ENCODE results near the gene CYTL1. TPM values are rescaled to one million over a fixed set of nuclear protein-coding genes. Genes with fewer than 3 reads are reported as not detected.

The CYTL1 gene
- total and polyA plus RNA-seq, 2 of the 13 experiments (the other 11 are each of a cell fraction or from before 2014, with no cell fraction given) = not detected

DNA sequence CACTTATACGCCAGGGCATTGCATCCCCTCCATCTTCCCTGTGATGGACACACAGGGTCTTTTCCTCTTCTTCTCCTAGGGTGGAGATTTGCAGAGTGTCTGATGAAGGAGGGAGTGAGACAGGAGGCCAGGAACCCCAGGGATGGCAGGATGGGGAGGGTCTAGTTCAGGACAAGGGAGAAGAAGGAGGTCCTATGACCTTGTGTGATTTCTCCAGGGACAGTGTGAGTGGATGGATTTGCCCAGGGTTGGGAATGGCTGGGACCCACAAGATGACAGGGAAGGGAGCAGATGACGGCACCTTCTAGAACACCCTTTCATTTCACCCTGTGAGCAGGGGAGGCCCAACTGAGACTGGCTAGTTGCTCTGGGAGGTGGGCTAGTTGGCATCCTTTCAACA, 34.2 kb downstream of the CYTL1 start:
- Histone ChIP-seq H3K9ac (ENCODE audit: insufficient read depth, low read depth, low read length) (no peak overlapping the region), H3K36me3 (replicated peaks in 1 of 2; ENCODE audit: control insufficient read depth in 1 of 2, insufficient read depth in 2 of 2, low read length in 2 of 2) (no peaks in the 10 kb centered on the region), H3K27ac (ENCODE audit: extremely low read length, insufficient read depth, low read length) (no peak overlapping the region), H3K4me2 (ENCODE audit: low read depth, low read length) (no peak overlapping the region), H3K27me3 (ENCODE audit: control insufficient read depth in 1 of 2, insufficient read depth in 2 of 2, low read length in 2 of 2) (peaks cover 4 to 11% of the 10 kb centered on the region in 2 experiments; a peak in 4 of 5 replicates), H3K4me3 (replicated peaks in 1 of 3; ENCODE audit: insufficient read depth in 1 of 3, low read depth in 2 of 3, low read length in 3 of 3) (no peak overlapping the region), H2AFZ (ENCODE audit: low read length) (no peak overlapping the region), H4K20me1 (ENCODE audit: insufficient read depth, low read length) (no peaks in the 10 kb centered on the region), H3K9me3 (ENCODE audit: low read length) (no peaks in the 10 kb centered on the region), H3K4me1 (ENCODE audit: insufficient read depth, low read length) (no peaks in the 10 kb centered on the region), H3K79me2 (ENCODE audit: insufficient read depth, low read length) (no peaks in the 10 kb centered on the region)
- POLR2A ChIA-PET = no interaction called here
- WGBS (ENCODE audit: low lambda C conversion rate) = 0% methylated on average over 2 of the region's 2 CpGs
- no peak for DNase-seq (ENCODE audit: low spot score)
- ATAC-seq = no peak
- CTCF ChIA-PET (ENCODE audit: low intra/inter-chr PET ratio, low total read pairs) = no interaction called here
- intact Hi-C loops (cut with micrococcal nuclease; ENCODE audit: unreplicated experiment) (no loop called here), in situ Hi-C loops (cut with HindIII; ENCODE audit: extremely low pct_ligation_motif_present, low pct_unique_long_range_greater_than_20kb) (loop anchor here (25.0 kb wide), 1 partner anchor 827 kb away; no protein-coding TSS in a partner anchor)
- BruUV-seq (replicated peaks) = no TSS peak
- FAIRE-seq = no peak
- TF ChIP-seq ZNF468 (CRISPR knock-in tag; IDR thresholded peaks at IDR 0.05) (no peak), SIX4 (CRISPR knock-in tag; IDR thresholded peaks at IDR 0.05) (no peak), SNAPC2 (CRISPR knock-in tag; IDR thresholded peaks at IDR 0.05) (no peak), SALL2 (CRISPR knock-in tag; IDR thresholded peaks at IDR 0.05) (no peak), KAT2B (IDR thresholded peaks at IDR 0.05; ENCODE audit: borderline replicate concordance, low read depth, low read length) (no peak), ZFP36L1 (CRISPR knock-in tag; IDR thresholded peaks at IDR 0.05) (no peak), SMYD3 (CRISPR knock-in tag; IDR thresholded peaks at IDR 0.05) (no peak), SP1 (IDR thresholded peaks at IDR 0.05) (no peak), SP1 (CRISPR knock-in tag; IDR thresholded peaks at IDR 0.05) (no peak), ZNF782 (CRISPR knock-in tag; IDR thresholded peaks at IDR 0.05; ENCODE audit: borderline replicate concordance) (no peak), ERF (CRISPR knock-in tag; IDR thresholded peaks at IDR 0.05) (no peak), ZNF562 (CRISPR knock-in tag; IDR thresholded peaks at IDR 0.05; ENCODE audit: borderline replicate concordance) (no peak), NFYB (CRISPR knock-in tag; IDR thresholded peaks at IDR 0.05) (no peak), GLI4 (CRISPR knock-in tag; IDR thresholded peaks at IDR 0.05; ENCODE audit: borderline replicate concordance) (no peak), WIZ (CRISPR knock-in tag; IDR thresholded peaks at IDR 0.05) (no peak), ZNF737 (CRISPR knock-in tag; IDR thresholded peaks at IDR 0.05; ENCODE audit: borderline replicate concordance) (no peak), ZSCAN22 (CRISPR knock-in tag; IDR thresholded peaks at IDR 0.05) (no peak), POLR2AphosphoS2 (IDR thresholded peaks at IDR 0.05; ENCODE audit: low read depth, low read length) (no peak), ZNF224 (CRISPR knock-in tag; IDR thresholded peaks at IDR 0.05) (no peak)
- TF ChIP-seq, protein P1, sequence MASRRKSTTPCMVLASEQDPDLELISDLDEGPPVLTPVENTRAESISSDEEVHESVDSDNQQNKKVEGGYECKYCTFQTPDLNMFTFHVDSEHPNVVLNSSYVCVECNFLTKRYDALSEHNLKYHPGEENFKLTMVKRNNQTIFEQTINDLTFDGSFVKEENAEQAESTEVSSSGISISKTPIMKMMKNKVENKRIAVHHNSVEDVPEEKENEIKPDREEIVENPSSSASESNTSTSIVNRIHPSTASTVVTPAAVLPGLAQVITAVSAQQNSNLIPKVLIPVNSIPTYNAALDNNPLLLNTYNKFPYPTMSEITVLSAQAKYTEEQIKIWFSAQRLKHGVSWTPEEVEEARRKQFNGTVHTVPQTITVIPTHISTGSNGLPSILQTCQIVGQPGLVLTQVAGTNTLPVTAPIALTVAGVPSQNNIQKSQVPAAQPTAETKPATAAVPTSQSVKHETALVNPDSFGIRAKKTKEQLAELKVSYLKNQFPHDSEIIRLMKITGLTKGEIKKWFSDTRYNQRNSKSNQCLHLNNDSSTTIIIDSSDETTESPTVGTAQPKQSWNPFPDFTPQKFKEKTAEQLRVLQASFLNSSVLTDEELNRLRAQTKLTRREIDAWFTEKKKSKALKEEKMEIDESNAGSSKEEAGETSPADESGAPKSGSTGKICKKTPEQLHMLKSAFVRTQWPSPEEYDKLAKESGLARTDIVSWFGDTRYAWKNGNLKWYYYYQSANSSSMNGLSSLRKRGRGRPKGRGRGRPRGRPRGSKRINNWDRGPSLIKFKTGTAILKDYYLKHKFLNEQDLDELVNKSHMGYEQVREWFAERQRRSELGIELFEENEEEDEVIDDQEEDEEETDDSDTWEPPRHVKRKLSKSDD (CRISPR knock-in tag; IDR thresholded peaks at IDR 0.05; ENCODE audit: low read depth) = no peak
